Gastrocnemius medialis (tissue), 4 donors: Measurements from ENCODE around the gene CEBPA.

Source experiments
- CTCF ChIP-seq, 5 experiments: fragments of 450-650 bp in 3 of 5; fragments of 200-600 bp in 2 of 5; sonication (generic) in 2 of 5; IDR thresholded peaks in 4 of 5; conservative IDR thresholded peaks in 1 of 5; 1 replicate in 4 of 5; 2 replicates in 1 of 5; pipeline ENCODE4 v1.5.1; 2016 to 2019; ENCODE audit warnings: antibody characterized with exemption in 5 of 5, mild to moderate bottlenecking in 3 of 5, moderate library complexity in 3 of 5
- POLR2A ChIP-seq, 2 donors: fragments of 450-650 bp; IDR thresholded peaks; one replicate each; pipeline ENCODE4 v1.6.1; 2017; ENCODE audit warnings: antibody characterized with exemption in 2 of 2, mild to moderate bottlenecking in 2 of 2, moderate library complexity in 2 of 2

- TF ChIP-seq CTCF (IDR thresholded peaks at IDR 0.05 in 4 of 5, conservative IDR thresholded peaks at IDR 0.05 in 1 of 5) (no peak), POLR2A (IDR thresholded peaks at IDR 0.05) (no peak)
Measured at GRCh38 chr19:33320636-33321035, 18.3 kb upstream of the CEBPA start.
